Mucosa of descending colon (tissue), 3 donors: Measurements from ENCODE around the gene SKA2. TPM values are rescaled to one million over a fixed set of nuclear protein-coding genes. Genes with fewer than 3 reads are reported as not detected.
A peak's percentile ranks its signal among the peaks of the same experiment; 100 is the strongest.
"Not testable (repeated sequence)": the region's sequence is repeated elsewhere in the genome, so short reads cannot be mapped to it uniquely, and the experiment has no call there.

Experiments
- ATAC-seq: fragments of 200-7000 bp; cut with Tn5 transposase; one replicate; pipeline ENCODE4 v1.9.1; 2020; ENCODE audit warnings: mild to moderate bottlenecking, moderate library complexity
- DNase-seq, 3 donors: peaks; one replicate each; pipeline ENCODE4 v3.0.0-alpha.2; 2020
- H3K36me3 ChIP-seq: fragments of 200-600 bp; one replicate; pipeline ENCODE4 v1.8.0; 2021; ENCODE audit warnings: low read depth, mild to moderate bottlenecking
- H3K4me1 ChIP-seq: fragments of 200-600 bp; one replicate; pipeline ENCODE4 v1.8.0; 2021; ENCODE audit warnings: low read depth, mild to moderate bottlenecking
- H3K4me3 ChIP-seq: fragments of 200-600 bp; one replicate; pipeline ENCODE4 v1.8.0; 2021; ENCODE audit warnings: mild to moderate bottlenecking
- H3K9me3 ChIP-seq: fragments of 200-600 bp; one replicate; pipeline ENCODE4 v1.8.0; 2021; ENCODE audit warnings: mild to moderate bottlenecking
- intact Hi-C, 2 donors: fragments of 100-400 bp; cut with DNase I in 1 of 2; cut with micrococcal nuclease in 1 of 2; formaldehyde crosslinking; loops; one replicate each; pipeline versions ENCODE4 v1.11.0 to v1.11.1; 2022; cut with DNase I, micrococcal nuclease
- total RNA-seq, 3 donors: library from RNA; stranded (reverse); fragmentation: NEBNext Ultra II Directional in 2 of 3; extraction: Animal tissue kit (Norgen Biotek cat#: 25700) in 2 of 3; gene quantifications; one replicate each; pipeline versions ENCODE4 v1.2.1 to v1.2.4, GENCODE V29; 2021 to 2023
- TF ChIP-seq, protein P1 (sequence below): fragments of 200-600 bp; IDR thresholded peaks from one replicate; pipeline ENCODE4 v1.8.0; 2022; ENCODE audit warnings: antibody characterized with exemption, mild to moderate bottlenecking
- donor health status: DM: no; HTN: no; CAD: no; lungs with moderate emphysema.
- donor health status: DM: no; HTN: no; CAD: no.
- donor health status: DM: no; HTN: yes; CAD: no.

The SKA2 gene
- total RNA-seq, 3 donors from 2014 or later: 15.7 to 30.0 (median 27.0) TPM

- Histone ChIP-seq H3K36me3 (no peaks in the 10 kb centered on the region), H3K4me1 (peaks cover 15% of the 10 kb centered on the region), H3K9me3 (no peaks in the 10 kb centered on the region), H3K4me3 (no peak overlapping the region)
- TF ChIP-seq, protein P1, sequence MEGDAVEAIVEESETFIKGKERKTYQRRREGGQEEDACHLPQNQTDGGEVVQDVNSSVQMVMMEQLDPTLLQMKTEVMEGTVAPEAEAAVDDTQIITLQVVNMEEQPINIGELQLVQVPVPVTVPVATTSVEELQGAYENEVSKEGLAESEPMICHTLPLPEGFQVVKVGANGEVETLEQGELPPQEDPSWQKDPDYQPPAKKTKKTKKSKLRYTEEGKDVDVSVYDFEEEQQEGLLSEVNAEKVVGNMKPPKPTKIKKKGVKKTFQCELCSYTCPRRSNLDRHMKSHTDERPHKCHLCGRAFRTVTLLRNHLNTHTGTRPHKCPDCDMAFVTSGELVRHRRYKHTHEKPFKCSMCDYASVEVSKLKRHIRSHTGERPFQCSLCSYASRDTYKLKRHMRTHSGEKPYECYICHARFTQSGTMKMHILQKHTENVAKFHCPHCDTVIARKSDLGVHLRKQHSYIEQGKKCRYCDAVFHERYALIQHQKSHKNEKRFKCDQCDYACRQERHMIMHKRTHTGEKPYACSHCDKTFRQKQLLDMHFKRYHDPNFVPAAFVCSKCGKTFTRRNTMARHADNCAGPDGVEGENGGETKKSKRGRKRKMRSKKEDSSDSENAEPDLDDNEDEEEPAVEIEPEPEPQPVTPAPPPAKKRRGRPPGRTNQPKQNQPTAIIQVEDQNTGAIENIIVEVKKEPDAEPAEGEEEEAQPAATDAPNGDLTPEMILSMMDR: no peak
- no peak for DNase-seq
- peak; percentile 35 for ATAC-seq
- intact Hi-C loops: no loop called here
These were observed 60.0 kb downstream of the SKA2 start for GRCh38 chr17:59094861-59095530.

GRCh38 chr17:59093702-59094231, 61.2 kb downstream of the SKA2 start:
- peak in 2 of 3 donors; percentile 36 to 38 for DNase-seq
- TF ChIP-seq, protein P1: no peak
- H3K4me3 ChIP-seq: no peak overlapping the region

GRCh38 chr17:59093145-59093701, 61.8 kb downstream of the SKA2 start:
- intact Hi-C loops: no loop called here
- TF ChIP-seq, protein P1: no peak
- ATAC-seq: peak; percentile 85
- Histone ChIP-seq H3K9me3 (no peaks in the 10 kb centered on the region), H3K4me1 (peaks cover 15% of the 10 kb centered on the region), H3K36me3 (no peaks in the 10 kb centered on the region), H3K4me3 (peak overlapping the region; percentile 9)
- no peak for DNase-seq

More at GRCh38 chr17:59093702-59094231, 61.2 kb downstream of the SKA2 start:
- intact Hi-C loops: no loop called here
- Histone ChIP-seq H3K9me3 (no peaks in the 10 kb centered on the region), H3K36me3 (no peaks in the 10 kb centered on the region), H3K4me1 (peaks cover 15% of the 10 kb centered on the region)
- ATAC-seq: peak; percentile 74

GRCh38 chr17:59090593-59090992, 64.4 kb downstream of the SKA2 start:
- intact Hi-C loops, H3K36me3 ChIP-seq: not testable (repeated sequence)

GRCh38 chr17:59084154-59084553, 70.8 kb downstream of the SKA2 start:
- no peaks in the 10 kb centered on the region for H3K4me1 ChIP-seq
- intact Hi-C loops: no loop called here
- TF ChIP-seq, protein P1: no peak
- ATAC-seq (no peak), DNase-seq (no peak)
- no peak overlapping the region for H3K4me3 ChIP-seq
- no peaks in the 10 kb centered on the region for H3K9me3 ChIP-seq
- H3K36me3 ChIP-seq: no peaks in the 10 kb centered on the region

More at GRCh38 chr17:59090593-59090992, 64.4 kb downstream of the SKA2 start:
- H3K4me1 ChIP-seq: peaks cover 15% of the 10 kb centered on the region
- H3K9me3 ChIP-seq, DNase-seq, H3K4me3 ChIP-seq, ATAC-seq: not testable (repeated sequence)

- H3K36me3 ChIP-seq: no peaks in the 10 kb centered on the region
- DNase-seq (no peak), ATAC-seq (no peak)
- TF ChIP-seq, protein P1: no peak
- no peak overlapping the region for H3K4me3 ChIP-seq
- intact Hi-C loops: no loop called here
- H3K9me3 ChIP-seq: no peaks in the 10 kb centered on the region
- H3K4me1 ChIP-seq: no peaks in the 10 kb centered on the region
These were observed 80.5 kb downstream of the SKA2 start for GRCh38 chr17:59074494-59074893.
